Stimulated activated CD8-positive, alpha-beta memory T cell treated with anti-CD3 and anti-CD28 coated beads, Interleukin-7, amount 100 ng/mL, for 1 hour (primary cell): ENCODE measurements around the gene GHRHR.

Experiments
- DNase-seq, 2 donors: peaks; one replicate each; pipeline ENCODE4 v3.0.0-alpha.2; 2020; ENCODE audit warnings: low read depth in 2 of 2

GHRHR gene

DNA sequence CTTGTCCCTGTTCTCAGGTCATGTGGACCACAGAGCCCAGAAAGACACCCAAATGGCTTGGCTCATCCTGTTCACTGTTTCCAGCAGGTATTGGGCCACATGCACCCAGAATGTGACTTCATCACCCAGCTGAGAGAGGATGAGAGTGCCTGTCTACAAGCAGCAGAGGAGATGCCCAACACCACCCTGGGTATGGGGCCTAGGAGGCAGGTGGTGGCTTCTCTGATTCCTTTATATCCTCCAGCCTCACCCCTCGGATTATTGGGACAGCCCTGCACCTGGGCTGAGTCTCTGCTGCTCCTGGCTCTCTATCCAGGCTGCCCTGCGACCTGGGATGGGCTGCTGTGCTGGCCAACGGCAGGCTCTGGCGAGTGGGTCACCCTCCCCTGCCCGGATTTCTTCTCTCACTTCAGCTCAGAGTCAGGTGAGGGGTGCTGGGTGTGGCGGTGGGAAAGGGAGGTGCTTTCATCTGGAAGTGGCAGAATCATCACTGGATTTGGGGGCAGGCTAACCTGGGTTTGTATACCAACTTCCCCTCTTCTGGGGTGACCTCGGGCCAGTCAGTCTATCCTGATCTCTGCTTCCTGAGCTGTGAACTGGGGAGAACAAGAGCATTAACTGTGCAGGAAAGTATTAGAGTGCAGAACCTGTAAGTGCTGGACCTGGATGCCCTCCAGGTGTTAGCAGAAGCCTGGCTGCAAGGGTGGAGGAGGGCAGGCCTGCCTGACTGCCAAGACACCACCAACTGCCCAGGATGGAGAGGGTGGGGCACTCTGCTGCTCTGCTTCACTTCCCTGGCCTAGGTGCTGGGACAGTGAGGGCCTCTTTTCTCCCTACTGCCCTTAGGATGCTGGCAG is 5.2 kb downstream of the GHRHR start:
- DNase-seq = no peak

DNA sequence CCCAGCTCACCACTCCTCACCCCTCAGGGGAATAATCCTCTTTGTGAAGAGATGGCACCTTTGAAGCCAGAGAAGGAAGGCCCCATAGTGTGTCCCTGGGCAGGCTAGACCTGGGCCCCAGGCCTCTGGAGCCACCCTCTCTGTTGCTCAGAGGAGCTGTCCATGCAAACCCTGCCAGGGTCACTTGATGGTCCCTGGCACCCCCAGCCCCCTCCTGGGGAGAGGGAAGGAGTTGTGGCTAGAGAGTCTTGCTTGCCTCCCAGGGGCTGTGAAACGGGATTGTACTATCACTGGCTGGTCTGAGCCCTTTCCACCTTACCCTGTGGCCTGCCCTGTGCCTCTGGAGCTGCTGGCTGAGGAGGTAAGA is 5.8 kb downstream of the GHRHR start:
- no peak for DNase-seq

DNA sequence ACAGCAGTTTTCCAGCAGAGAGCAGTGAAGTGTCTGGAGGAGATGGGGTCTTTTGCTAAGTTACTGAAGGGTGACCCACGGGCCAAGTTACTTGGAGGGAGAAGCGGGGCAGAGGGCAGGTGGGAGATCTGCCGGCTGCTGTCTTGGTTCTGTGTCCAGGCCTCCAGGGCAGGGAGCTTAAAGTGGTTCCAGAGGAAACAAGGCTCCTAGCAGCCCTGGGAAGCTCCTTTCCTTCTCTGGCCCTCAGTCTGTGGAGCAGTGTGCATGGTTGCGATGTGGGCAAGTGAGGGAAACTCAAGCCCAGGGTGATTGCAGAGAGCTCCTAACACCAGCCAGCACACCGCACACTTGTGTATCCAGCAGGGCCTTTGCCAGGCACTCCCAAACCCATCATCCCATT is 6.3 kb downstream of the GHRHR start:
- DNase-seq = no peak

DNA sequence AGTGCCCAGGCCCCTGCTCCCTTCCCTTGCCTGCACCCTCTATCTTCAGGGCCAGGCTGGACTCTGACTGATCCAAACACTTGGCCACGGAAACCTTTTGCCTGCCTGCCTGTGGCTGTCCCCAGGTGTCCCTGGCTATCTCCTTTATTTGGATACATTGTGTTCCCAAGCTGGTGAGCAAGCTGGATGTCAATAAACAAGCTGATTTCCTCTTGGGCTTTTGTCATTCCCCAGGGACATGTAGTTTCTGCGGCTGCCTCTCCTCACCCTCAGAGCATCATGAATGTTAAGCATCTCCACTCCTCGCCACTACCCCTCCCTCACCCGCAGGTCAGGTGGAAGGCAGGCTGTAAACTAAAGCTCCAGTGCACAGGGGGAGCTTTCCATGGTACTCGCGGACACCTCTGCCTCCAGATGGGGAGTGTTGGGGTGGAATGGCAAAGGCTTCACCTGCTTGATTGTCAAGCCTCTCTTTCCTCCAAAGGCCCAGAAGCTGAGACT is 6.9 kb downstream of the GHRHR start:
- no peak for DNase-seq

DNA sequence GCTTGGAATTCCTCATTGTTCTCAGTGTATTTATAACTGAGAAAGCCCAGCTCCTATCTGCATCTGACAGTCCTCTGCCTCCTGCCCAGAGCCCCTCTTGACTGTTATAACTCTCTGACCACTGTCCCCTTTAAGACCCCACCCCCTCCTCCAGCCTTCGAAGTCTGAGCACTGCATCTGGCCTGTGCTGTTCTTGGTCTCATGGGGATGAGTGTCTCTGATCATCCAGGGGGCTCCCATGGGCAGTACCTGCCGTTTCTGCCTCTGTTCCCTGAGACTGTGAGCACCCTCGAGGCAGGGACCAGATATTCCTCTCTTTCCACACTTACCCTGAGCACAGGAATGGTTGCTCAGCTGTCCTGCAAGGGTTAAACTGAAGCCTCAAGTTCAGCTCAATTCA is 7.7 kb downstream of the GHRHR start:
- DNase-seq = no peak

DNA sequence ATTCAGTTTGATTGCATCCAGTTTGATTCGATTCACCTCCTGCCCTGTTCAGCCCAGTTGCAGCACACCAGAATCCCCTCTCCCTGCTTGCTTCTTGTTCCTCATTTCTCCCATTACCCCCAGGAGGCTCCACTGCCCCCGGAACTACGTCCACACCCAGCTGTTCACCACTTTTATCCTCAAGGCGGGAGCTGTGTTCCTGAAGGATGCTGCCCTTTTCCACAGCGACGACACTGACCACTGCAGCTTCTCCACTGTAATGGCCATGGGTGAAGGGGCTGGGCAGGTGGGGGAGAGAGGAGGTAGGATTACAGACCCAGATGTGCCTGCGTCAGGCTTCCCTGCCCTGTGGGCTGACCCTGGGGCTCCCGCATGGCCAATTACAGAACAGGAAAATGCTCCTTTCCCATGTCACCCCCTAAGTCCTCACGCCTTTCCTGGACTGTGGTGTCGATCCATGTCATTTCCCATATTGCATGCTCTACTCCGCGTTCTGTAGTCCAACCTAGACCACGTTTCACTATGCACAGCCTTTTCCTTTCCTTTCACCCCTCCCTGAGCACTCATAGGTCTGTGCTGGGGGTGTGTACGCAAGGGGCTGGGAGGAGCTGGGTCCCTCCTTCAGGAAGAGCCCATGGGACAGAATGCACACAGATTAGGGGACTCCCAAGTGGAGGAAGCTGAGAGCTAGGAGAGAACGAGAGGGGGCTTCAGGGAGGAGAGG is 8.2 kb downstream of the GHRHR start:
- DNase-seq = no peak

DNA sequence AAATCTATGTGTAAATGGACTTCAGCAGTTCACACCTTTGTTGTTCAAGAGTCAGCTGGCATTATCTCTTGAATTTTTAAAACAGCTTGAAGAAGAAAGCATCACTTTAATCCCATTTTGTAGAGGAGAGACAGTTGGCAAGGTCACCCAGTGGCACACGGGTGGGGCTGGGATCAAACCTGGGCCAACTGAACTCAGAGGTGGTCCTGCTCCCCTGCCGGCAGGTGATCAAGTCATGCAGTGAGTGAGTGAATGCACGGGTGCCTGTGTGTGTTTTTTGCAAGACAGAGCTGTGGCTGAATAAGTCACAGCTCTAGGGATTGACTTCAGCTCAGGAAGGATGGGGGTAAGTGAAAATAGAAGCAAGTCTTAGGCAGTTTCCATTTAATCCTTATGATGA is 9.5 kb downstream of the GHRHR start:
- DNase-seq = no peak

DNA sequence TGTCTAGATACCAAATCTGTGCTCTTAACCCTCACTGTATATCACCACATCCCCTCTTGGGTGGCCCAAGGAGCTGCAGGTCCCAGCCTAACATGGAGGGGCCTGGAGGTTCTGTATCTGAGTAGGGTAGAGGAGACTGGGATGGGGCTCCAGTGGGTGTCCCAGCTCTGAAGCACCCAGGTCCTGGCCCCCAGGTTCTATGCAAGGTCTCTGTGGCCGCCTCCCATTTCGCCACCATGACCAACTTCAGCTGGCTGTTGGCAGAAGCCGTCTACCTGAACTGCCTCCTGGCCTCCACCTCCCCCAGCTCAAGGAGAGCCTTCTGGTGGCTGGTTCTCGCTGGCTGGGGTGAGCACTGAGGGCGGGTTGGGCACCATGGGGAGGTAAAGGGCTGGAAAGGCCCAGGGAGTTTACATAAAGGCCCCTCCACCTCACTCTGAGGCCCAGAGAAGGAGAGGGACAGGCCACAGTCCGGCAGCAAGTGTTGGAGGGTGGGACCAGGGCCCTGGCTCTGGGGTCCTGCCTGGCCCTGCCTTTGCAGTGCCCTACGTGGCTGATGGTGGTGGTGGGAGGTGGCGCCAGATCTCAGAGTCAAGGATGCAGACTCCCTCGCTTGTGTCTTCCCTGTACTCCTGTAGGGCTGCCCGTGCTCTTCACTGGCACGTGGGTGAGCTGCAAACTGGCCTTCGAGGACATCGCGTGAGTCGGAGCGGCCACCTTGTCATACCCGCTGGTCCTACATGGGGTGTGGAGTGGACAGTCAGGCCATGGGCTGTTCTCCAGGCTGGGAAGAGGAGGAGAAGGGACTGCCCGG is 10.2 kb downstream of the GHRHR start:
- no peak for DNase-seq

DNA sequence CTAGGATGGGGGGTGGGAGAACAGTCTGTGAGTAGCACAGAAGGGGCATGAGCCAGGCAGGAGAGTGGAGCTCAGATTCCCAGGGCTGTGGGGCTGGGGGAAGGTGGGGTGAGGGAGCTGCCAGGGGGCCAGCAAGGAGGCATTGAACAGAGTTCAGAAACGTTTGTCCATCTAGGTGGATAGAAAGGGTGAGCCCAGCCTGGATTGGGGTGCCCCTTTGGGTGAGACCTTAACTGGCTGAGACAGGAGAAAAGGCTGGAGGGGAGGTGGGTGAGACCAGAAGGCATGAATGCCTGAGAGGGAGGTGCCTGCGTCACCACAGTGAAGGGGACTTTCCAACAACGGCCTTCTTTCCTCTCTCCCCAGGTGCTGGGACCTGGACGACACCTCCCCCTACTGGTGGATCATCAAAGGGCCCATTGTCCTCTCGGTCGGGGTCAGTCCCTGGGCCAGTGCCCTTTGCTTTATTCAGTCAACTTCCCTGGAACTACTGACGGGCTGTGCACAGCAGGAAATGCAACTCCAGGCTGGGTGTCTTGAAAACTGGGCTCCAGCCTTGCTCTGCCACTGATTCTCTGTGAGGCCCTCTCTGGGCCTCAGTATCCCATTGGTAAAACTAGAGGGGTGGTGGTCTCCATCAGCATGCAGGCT is 11.0 kb downstream of the GHRHR start:
- DNase-seq = no peak

DNA sequence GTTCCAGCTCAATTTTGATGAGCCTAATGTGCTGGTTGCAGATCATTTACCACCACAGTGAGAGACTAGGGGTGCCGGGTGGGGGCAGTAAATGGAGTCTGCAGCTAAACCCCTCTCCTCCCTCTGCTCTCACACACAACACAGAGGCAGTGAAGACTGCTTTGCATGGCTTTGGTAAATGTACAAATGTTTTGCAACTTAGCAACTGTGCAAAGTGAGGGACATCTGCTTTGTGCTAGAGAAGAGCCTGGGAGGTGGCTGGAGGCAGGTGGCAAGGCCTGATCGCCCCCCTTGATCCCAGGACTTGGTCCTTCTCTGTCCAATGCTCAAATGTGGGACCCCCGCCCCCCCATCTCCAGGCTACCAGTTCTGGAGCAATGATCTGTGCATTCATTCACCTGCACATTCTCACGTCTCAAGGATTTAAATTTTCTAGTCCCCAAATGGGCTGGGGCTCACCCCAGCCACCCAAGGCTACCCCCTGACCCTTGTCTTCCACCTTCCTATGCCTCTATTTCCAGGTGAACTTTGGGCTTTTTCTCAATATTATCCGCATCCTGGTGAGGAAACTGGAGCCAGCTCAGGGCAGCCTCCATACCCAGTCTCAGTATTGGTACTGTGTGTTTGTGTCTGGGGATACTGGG is 11.6 kb downstream of the GHRHR start:
- no peak for DNase-seq

DNA sequence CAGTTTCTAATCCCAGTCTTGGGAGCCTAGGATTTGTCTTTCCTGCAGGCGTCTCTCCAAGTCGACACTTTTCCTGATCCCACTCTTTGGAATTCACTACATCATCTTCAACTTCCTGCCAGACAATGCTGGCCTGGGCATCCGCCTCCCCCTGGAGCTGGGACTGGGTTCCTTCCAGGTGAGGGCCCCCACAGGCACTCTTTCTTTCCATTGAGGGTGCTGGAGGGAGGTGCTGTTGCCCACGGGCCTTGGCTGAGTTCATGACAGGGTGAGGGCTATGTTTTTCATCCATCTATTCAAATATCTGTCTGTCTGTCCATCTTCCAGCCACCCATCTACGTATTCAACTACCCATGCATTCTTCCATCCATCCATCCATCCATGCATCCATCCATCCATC is 12.6 kb downstream of the GHRHR start:
- no peak for DNase-seq

DNA sequence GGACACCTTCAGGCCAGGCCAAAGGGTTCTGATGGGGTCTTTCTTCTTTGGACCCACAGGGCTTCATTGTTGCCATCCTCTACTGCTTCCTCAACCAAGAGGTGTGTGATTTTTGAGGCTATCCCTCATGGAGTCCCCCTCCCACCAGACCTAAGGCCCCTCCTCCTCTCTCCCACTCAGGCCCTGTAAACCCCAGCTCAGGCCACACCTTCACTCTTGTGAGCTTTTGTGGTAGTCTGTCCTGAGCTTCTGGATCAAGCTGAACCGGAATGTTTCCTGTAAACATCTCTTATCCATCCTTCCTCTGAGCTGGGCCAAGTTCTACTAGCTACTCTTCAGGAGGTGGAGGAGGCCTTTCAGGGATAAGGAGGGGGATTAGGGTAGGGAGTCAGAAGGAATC is 13.5 kb downstream of the GHRHR start:
- no peak for DNase-seq

DNA sequence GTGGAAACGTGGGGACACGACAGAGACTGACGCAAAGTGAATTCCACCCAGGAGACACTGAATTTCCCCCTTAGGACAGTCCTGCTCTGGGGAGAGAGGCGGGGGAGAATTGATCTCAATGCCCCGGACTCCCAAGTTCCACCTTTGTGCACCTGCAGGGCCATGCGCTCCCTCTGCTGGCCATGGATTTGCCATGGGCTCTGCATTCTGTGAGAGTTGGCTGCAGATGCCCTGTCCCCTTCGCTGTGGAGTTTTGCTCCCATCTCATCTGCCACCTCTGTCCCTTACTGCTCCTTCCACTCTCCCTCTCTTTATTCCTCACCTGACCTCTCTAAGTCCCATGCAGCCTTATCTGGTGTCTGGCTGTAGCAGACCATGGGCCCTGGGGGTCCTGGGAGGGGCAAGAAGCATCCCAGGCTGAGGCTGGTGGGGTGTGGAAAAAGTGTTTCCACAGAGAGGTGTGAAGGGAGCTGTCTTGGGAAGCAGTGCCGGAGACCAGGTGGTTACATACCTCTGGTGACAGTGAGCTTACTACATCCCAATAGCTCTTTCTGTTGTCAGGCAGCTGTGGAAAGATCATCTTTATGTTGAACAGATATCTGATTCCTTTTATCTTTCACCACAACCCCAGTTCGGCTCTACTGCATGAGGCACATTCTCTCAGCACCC is 14.3 kb downstream of the GHRHR start:
- no peak for DNase-seq

DNA sequence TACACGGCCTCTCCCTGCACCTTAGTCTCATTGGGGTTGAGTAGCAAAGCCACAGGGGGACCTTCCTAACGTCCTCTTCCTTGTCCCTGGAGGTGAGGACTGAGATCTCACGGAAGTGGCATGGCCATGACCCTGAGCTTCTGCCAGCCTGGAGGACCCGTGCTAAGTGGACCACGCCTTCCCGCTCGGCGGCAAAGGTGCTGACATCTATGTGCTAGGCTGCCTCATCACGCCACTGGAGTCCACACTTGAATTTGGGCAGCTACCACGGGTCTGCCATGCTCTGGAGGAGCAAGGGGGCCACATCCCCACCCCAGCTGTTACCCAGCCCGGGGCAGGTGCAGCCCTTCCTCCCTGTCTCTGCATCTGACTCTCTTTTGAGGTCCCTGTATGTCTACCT is 15.3 kb downstream of the GHRHR start:
- no peak for DNase-seq

DNA sequence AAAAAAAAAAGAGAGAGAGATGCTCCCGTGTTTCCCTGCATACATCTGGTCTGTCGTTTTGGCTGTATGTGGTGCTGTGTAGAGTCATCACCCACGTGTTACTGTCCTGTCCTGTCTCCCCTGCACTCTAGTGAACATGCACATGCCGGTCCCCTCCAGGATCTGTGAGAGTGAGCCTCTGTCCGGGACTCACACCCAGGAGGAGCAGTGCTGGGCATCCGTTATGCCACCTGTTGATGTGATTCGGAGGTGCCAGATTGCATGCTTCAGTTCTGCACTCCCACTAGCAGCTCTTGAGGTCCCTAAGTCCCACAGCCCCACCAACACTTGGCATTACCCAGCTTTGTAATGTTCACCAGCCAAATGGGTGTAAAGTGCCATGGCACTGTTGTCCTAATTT is 16.4 kb downstream of the GHRHR start:
- DNase-seq = no peak

DNA sequence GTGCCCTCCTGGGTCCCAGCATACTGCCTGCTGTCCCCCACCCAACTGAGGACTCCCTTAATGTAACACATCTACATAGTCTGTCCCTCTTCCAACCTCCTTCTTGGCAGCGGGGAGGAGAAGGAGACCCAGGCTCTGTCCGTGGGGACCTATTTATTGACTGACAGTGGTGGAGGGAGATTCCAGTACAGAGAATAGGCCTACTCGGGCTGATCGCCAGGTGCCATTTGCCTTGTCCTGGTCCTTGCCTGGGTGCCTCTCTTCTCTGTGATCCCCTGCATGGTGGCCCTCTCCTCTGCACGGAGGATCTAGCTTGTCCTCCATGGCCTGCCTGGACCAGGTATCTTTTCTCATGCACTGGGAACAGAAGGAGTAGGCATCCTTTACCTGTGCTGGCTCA is 17.0 kb downstream of the GHRHR start:
- no peak for DNase-seq

DNA sequence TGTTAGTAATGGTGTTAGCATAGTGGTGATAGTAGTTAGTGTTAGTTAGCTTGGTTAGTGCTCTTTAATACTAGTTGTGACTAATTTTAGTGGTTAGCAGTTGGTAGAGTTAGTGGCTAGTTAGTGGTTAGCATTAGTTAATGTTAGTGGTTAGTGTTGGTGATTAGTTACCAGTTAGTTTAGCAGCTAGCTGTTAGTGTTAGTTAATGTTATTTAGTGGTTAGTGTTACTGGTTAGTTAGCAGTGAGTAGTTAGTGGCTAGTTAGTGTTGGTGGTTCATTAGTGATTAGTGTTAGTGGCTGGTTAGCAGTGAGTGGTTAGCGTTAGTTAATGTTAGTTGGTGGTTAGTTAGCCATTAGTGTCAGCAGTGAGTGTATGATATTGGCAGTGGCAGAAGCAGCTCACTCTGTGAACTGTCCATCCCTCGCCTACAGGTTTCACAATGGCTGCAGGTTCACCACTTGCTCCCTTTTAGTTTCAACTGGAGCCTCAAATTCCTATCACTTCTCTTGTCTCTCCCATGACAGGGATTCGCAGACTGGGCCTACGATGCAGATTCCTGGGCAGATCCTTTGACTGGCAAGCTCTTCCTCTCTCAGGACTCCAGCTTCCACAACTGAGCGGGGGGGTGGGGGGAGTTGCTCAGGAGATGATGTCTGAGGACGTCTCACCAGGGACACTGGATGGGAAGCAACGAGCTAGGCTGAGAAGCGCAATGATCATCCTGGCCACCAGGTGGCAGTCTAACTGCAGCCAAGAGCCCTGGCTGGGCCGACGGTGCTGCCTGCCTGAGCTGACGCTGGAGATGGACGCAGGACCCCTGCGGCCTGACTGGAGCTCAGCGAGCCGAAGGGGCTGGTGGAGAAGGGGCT is 19.5 kb downstream of the GHRHR start:
- DNase-seq = peak; percentile 37 to 61

DNA sequence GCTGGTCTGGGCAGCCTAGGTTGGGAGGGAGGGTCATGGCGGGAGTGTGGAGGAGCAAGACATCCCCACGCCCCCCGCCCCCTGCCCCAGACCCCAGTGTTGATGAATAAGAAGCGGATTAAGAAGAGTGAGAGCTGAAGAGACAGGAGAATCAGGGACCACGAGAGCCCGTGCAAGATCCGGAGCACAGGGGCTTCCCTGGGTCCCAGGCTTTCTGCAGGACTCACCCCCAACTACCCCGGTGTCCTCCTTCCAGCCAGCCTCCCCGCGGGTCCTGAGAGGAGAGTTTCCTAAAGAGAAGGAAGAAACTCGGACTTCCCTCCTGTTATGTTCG is 20.1 kb downstream of the GHRHR start:
- no peak for DNase-seq

DNA sequence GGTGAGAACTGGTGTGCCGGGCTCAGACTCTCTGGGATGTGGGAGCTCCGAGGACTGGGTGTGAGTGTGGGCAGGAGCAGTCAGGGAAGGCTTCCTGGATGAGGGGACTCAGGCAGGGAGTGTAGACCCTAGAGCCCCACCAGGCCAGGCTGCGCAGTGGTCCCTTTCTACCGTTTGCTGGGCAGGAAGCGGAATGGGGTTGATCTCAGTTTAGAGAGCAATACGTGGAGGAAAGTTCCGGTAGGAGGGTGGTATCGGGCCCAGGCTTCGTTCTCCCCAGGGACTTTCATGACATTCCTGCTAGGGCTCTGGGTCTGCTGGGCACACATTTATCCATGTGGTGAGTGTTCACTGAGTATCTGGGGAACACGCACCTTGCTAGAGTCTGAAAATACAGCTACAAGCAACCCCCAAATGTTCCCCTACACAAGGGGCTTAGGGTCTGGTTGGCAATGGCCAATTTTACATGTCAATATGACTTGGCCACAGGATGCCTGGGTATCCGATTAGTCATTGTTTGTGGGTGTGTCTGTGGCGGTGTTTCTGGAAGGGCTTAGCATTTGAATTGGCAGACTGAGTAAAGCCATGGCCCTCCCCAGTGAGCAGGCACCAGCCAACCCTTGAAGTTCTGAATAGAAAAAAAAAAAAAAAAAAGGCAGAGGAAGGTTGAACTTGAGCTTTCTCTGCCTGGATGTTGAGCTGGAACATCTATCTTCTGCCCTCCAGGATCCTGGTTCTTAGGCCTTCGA is 20.8 kb downstream of the GHRHR start:
- DNase-seq = no peak
